NCI-H1105 treated with DMSO at 0.1 percent for 48 hours (cell line): ENCODE data around the gene KLHDC4.
"Not testable (repeated sequence)": the region's sequence is repeated elsewhere in the genome, so short reads cannot be mapped to it uniquely, and the experiment has no call there.

Experiments
- DNase-seq: peaks from one replicate; lab custom pipeline; 2025; lab: John Stamatoyannopoulos, UW

KLHDC4 gene

DNA sequence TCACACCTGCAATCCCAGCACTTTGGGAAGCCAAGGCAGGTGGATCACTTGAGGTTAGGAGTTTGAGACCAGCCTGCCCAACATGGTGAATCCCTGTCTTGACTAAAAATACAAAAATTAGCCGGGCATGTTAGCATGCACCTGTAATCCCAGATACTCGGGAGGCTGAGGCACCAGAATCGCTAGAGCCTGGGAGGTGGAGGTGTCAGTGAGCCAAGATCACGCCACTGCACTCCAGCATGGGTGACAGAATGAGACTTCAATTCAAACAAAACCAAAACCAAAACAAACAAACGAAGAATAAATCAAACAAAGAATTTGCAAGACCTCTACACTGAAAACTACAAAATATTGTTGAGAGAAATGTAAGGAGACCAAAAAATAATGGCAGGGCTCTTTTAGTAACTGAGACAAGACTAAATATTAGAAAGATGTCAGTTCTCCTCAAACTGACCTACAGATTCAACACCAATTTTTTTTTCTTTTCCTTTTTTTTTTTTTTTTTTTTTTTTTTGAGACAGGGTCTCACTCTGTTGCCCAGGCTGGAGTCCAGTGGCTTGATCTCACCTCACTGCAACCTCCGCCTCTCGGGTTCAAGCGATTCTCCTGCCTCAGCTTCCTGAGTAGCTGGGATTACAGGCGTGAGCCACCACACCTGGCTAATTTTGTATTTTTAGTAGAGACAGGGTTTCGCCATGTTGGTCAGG lies 23.1 kb upstream of the KLHDC4 start:
- not testable (repeated sequence) for DNase-seq

DNA sequence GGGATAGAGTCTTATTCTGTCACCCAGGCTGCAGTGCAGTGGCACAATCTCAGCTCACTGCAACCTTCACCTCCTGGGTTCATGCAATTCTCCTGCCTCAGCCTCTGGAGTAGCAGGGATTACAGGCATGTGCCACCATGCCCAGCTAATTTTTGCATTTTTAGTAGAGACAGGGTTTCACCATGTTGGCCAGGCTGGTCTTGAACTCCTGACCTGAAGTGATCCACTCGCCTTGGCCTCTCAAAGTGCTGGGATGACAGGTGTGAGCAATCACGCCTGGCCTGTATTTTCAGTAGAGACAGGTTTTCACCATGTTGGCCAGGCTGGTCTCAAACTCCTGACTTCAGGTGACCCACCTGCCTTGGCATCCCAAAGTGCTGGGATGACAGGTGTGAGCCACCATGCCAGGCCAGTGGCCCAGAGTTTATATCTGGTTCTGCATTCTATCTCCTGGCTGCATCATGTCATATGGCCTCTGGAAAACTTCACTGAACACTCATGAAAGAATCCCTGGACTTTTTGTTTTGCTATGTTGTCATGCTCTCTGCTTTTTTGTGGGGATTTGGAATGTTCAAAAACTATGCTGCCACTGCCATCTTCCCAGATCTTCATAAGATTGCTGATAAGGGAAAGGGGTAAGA lies 21.8 kb upstream of the KLHDC4 start:
- not testable (repeated sequence) for DNase-seq

DNA sequence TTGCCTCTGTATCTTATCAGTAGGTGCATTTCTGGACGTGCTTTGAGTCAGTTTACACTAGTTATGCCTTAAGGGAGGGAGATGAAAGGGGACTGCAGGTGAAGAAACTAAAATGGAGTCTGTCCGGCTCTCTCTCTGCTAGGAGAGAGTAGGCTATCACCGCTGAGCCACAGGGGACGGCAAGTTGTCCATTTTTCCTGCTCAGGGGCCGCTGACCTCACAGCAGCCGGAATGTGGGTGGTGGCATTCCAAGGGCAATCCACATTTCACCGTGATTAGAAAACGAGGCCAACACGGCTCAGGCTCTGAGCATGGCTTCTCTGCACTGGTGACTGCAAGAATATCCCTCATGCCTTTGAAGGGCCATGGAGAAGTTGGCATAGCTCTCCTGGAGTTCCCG lies 19.0 kb upstream of the KLHDC4 start:
- no peak for DNase-seq

DNA sequence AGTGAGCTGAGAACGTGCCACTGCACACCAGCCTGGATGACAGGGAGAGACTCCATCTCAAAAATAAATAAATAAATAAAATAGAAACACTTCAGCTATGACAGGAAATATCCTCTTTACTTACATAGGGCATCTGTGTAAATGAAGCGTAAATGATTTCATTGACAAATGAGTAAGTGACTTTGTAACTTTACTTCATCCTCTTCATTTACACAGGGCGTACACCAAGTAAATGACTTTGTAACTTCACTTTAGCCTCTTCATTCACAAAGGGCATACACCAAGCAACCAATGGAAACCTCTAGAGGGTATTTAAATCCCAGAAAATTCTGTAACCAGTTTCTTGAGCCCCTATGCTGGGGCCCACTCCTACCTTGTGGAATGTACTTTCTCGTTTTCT lies 16.2 kb upstream of the KLHDC4 start:
- DNase-seq = no peak

DNA sequence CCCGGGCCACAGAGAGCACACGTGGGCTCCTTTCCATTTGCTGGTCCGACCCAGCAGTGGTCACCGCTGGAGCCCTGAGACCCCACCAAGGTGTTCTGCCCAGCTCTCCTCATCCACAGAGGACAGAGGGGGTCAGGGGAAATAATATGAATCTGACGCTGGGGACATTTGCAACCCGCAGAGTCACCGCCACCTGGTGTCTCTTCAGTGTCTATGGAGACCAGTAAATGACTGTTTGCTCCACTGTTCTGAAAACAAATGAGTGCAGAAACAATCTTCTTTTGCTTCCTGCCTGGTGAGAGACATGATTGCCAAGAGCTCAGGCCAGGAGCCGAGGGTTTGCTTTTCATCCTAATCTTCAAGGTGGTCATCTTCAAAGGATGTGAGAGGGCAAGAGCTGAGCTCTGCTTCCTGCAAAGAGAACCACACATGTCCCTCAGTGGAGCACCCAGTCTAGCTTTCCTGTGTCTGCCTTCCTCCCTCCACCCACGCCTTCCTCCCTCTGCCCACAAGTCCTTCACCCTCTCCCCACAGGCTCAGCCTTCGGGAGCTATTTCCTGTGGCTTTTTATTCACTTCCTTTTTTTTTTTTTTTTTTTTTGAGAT lies 14.7 kb upstream of the KLHDC4 start:
- no peak for DNase-seq

DNA sequence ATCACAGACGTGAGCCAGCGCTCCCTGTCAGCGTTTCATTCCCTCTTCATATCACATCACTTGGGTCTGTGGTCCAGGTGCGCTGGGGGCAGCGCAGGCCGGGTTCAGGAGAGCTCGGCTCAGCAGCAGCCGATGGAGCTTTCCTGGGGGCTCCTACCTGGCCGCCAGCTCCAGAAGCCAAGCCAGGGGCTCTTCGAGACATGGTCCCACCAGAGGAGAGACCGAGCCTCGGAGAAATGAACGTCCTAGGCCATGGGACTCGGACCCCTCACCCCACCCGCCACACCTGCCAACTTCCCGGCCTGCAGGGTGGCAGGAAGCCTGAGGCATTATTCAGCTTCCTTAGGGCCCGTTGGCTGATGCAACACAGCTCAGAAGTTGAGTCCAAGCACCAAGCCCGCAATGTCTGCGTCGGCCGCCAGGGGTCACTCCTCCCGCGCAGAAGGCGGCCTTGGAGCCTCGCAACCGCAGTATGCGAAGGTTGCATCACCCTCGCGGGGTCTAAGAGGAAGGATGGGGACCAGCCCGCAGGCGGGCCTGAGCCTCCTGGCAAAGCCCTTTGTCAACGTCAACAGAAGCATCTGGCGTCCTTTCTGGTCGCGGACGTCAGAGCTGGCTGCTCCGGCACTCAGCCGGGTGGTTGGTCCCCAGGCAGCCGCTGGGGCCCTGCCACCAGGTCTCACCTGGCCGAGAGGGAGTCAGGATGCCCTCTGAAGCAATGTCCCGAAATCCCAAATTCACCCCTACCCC lies 13.2 kb upstream of the KLHDC4 start:
- DNase-seq = peak; percentile 68

DNA sequence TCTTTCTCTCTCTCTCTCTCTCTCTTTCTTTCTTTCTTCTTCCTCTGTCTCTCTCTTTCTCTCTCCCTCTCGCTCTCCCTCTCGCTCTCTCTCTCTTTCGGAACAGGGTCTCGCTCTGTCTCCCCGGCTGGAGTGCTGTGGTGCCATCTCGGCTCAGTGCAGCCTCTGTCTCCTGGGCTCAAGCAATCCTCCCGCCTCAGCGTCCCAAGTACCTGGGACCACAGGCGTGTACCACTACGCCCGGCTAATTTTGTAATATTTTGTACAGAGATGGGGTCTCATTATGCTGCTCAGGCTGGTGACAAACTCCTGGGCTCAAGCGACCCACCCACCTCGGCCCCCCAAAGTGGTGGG lies 12.7 kb upstream of the KLHDC4 start:
- no peak for DNase-seq

DNA sequence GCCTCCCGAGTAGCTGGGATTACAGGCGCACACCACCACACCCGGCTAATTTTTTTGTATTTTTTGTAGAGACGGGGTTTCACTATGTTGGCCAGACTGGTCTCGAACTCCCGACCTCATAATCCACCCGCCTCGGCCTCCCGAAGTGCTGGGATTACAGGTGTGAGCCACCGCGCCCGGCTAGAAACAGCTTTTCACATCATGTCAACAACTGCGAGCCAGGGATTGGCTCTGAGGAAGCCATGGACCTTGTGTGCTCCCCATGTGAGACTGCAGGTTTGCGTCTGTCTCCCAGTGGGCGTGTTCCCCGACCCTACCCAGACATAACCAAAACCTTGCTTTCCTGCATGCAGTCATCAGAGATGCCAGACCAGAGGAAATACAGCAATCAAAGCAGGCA lies 8.1 kb upstream of the KLHDC4 start:
- DNase-seq = not testable (repeated sequence)

DNA sequence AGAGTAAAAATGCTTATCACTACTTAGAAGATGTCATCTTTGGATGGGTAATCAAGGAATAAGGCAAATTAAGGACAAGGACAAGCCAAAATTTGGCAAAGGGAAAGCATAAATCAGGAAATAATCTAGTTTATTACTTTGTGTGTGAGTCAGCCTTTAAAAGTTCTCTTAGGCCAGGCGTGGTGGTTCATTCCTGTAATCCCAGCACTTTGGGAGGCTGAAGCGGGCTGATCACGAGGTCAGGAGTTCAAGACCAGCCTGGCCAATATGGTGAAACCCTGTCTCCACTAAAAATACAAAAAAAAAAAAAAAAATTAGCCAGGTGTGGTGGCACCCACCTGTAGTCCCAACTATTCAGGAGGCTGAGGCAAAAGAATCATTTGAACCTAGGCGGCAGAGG lies 1.7 kb upstream of the KLHDC4 start:
- DNase-seq = not testable (repeated sequence)

DNA sequence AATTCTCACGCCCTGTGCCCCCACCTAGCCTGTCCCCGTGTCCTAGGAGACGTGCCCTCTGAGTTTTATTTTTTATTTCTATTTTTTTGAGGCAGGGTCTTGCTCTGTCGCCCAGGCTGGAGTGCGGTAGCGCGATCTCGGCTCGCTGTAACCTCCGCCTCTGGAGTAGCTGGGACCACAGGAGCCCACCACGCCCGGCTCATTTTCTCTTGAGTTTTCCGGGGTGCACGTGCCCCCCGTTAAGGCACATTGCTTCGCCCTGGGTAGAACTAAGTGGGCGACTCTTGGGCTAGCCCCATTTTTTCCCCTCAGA lies 655 bp upstream of the KLHDC4 start:
- no peak for DNase-seq

DNA sequence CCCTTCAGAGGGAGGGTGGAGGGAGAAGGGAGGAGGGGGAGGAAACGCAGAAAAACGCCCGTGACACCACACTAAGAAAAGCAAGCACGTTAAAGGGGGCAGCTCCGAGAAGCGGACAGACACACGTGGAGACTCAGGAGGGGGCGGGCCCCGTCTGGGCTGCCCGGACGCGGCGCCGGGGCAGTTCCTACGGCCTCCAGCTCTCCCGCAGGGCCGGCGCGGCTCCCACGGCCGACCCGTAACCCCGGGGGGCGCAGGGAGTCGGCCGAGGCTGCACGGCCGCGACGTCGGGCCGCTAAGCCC lies 362 bp downstream of the KLHDC4 start:
- DNase-seq = peak; percentile 0

DNA sequence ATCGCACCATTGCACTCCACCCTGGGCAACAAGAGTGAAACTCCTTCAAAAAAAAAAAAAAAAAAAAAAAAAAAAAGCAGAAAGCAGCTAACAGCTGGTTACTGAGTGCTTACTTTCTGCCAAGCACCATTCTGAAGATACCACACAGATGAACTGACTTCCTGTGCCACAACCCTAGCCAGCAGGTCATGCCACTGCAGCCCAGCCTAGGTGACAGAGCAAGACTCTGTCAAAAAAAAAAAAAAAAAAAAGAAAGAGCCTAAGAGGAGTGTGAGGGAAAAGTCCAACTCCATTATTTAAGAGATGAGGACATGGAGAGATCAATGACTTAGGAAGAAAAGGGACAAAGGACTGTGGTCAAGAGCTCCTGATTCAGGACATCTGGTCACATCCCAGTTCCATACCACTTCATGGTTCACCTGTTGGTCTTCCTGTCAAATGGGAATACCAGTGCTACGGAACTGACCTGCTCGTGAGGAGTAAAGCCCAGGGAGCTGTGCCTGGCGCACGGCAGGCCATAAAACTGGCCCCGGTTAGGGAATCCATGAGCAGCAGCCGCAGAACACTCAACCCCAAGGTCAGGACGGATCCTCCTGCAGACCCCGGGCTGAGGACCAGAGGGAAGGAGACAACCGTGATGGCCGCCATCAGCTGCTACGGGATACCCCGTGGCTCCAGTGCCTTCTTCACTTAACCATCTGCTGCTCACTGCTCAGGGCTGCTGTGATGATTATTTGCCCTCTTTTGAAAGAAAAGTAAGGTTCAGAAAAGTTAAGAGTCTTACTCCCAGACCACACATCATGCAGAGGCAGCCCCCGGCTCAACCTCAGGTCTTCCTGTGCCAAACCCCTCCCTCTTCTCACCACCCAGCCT lies 950 bp downstream of the KLHDC4 start:
- no peak for DNase-seq

DNA sequence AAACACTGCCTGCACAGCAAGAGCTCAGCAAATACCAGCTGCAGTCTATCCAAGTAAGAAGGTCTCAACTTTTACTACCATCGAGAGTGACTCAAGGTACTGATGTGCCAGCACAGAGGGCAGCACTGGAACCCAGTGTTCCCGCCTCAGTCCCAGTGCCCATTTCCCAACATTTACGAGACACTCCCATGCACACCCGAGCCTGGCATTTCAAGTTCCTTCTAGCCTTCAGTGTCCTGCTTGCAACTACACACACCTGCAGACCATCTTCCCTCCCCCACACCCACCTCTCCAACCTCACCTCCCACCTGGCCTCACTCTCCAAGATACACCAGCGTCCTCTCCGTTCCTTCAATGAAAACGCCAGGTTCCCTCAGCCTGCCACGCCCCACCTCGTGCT lies 3.2 kb downstream of the KLHDC4 start:
- no peak for DNase-seq

DNA sequence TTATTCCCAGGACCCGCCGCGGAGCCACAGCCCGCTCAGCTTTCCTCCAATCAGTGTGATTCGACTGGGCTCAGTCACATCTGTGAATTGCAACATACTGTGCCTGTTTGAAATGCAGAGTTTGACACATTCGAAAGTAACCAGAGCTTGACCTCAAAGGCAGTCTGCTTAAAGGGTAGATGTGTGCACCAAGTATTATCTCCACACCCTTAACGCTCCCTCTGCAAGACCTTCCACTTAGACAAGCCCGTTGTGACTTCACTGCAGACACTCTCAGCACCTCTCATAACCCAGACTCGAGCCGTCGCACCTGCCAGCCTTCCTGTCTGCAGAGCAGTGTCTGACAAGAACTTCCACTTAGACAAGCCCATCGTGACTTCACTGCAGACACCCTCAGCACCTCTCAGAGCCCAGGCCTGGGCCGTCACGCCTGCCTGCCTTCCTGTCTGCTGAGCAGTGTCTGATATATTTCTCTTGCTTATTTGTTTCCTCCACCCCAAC lies 3.7 kb downstream of the KLHDC4 start:
- no peak for DNase-seq

DNA sequence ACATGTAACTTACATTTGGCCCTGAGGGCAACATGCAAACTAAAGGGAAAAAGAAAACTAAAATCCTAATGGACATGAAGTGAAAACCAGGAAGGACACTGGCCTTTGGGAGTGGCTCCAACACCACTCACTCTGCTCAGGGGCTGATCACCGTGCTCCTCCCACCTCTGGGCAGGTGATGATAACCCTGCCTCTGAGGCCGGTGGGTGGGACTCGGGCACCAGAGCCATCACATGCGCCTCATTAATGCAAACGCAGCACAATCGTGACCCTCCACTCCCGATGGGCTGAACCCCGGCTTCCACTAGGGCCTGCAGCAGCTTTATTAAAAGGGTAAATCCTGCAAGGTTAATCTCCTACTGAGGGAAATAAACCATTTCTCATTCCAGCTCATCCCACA lies 4.7 kb downstream of the KLHDC4 start:
- DNase-seq = no peak

DNA sequence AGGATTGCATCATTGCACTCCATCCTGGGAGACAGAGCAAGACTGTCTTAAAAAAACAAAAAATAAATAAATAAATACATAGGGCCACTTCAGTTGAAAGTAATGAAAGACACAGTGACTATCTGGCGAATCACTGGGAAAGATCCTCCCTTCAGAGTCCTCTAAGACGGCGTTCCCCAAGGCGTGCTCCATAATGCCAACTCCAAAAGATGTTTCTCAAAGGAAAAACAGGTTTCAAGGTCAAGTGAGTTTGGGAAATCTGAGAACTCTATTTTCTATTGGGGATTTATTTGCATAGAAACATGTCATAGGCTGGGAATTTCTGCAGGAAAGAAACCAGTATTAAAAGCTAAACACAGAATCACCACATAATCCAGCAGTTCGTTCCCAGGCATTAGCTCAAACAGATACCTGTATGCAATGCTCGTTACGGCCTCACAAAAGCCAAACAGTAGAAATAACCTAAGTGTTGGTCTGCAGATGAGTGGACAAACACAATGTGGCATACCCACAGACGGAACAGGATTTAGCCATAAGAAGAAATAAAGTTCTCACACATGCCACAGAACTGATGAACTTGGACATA lies 7.9 kb downstream of the KLHDC4 start:
- DNase-seq = no peak

DNA sequence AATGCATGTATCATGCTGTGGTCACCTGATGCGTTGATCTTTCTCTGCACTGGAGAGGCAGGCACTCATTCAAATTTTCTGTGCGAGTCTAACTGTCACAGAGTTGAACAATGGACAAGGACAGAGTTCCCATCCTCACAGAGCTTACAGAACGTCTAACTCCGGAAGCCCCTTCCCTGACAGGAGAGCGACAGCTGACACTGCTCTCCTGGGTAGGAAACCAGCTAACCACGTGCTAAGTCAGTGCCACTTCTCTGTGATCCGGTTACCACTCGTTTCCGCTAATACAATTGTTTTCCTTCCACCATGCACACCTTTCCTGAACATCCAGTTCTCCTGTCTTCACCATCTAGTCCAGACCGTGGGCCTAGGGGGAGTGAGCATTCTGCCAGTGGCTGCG lies 11.3 kb downstream of the KLHDC4 start:
- DNase-seq = no peak

DNA sequence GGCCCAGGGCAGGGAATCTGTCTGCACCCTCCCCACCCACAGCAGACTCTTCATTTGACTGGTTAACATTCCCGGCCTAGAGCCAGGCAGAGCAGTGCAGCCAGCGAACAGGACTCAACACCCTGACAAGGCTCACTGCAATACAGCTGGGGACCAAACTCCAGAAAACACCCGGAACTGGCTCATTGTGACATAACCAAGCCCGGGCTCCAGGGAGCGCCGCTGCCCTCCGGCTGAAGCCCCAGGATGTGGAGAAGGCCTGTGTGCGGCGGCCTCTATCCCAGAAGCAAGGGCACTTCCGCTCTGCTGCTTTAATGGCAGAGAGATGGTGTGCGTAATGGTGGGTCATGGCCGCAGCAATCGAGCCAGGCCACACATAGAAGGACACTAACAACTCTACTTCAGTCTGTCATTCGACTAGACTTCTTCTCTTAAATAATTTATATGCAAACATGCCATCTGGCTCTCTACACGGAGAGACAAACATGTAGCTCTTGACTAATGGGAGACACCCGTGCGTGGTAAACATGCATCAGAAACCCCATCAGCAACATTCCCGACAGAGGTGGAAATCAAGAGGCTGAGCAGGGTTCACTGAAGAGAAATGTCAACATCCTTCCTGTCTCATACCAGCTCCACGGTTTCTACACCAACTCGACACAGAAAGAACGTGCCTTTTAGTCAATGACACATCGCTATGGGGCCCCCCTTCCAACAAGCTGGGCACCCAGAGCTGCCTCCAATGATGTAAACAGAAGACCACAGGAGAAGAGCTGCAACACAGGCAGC lies 18.0 kb downstream of the KLHDC4 start:
- DNase-seq = no peak

DNA sequence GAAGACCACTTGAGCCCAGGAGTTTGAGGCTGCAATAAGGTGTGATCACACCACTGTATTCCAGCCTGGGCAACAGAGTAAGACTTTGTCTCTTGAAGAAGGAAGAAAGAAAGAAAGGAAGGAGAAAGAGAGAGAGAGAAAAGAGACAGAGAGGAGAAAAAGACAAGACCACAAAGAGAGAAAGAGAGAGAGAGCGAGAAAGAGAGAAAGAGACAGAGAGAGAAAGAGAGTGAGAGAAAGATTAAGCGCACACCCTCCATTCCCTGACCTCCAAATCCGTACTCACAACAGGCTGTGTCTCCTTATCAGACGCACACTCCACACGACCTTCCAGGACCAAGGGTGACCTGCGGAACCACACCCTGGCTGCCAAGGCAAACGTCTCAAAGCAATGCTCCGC lies 19.6 kb downstream of the KLHDC4 start:
- DNase-seq = no peak

DNA sequence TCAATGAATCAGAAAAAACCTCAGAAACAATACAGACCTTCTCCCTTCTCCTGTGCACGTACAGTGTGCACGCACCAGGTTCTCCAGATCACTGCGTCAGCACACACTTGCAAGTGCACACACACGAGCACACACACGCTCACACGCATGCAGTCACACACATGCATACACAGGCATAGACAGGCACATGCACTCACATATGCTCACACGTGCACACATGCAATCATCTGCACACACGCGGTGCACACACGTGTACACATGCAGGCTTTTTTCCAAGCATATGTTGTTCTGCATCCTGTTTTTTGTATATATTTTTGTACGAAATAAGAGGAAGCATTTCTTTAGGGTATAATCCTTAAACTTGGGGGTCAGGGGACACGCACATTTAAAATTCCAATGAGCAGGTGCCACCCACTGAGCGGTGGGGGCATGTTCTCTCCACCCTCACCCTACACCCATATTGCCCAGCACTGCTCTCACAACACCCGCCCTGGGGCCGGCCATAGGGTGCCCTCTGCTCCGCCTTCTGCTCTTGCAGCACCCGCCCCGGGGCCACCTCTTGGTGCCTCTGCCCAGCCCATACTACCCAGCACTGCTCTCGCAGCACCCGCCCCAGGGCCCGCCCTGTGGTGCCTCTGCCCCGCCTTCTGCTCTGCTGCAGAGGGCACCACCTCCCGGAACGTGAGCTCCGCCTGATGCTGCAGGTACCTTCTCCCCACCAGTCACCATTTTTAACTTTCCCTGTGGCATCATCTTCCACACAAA lies 20.9 kb downstream of the KLHDC4 start:
- no peak for DNase-seq
